B cell (primary cell): ENCODE results near the gene OTOF. TPM values are rescaled to one million over a fixed set of nuclear protein-coding genes. Genes with fewer than 3 reads are reported as not detected.

ENCODE experiments used
- ATAC-seq: fragments of 200-7000 bp; cut with Tn5 transposase; one replicate; pipeline ENCODE4 v1.10.0; 2021; ENCODE audit warnings: low read depth, mild to moderate bottlenecking, moderate number of reproducible peaks, moderate library complexity
- CTCF ChIA-PET: fragments of 350-600 bp; sonication (Branson Sonifier 250); formaldehyde crosslinking; loops from one replicate; lab custom pipeline; 2021; ENCODE audit warnings: antibody characterized with exemption, inconsistent platforms; lab: Charles Lee
- POLR2A ChIA-PET: fragments of 350-600 bp; sonication (Branson Sonifier 250); formaldehyde crosslinking; loops from one replicate; lab custom pipeline; 2021; ENCODE audit warnings: antibody characterized with exemption; lab: Charles Lee
- DNase-seq: peaks from one replicate; pipeline ENCODE4 v3.0.0; 2013
- H2AFZ ChIP-seq: 2 replicates; pipeline ENCODE4 v1.6.1; 2012; ENCODE audit warnings: mild to moderate bottlenecking, low read depth, low read length; ENCODE audit not compliant: insufficient read depth, poor library complexity, severe bottlenecking
- H3K27ac ChIP-seq, 2 donors: 1 replicate in 1 of 2; 2 replicates in 1 of 2; pipeline ENCODE4 v1.5.1; 2012 to 2013; ENCODE audit warnings: low read length in 2 of 2, mild to moderate bottlenecking in 2 of 2, moderate library complexity in 1 of 2
- H3K27me3 ChIP-seq, 4 experiments: fragments of 200-600 bp in 1 of 4; sonication (generic) in 1 of 4; replicated peaks in 1 of 4; 1 replicate in 2 of 4; 2 replicates in 2 of 4; pipeline versions ENCODE4 v1.6.1 to v1.7.0; 2013 to 2016; ENCODE audit warnings: low read length in 3 of 4, mild to moderate bottlenecking in 2 of 4, mixed read lengths in 1 of 4, moderate library complexity in 1 of 4; ENCODE audit not compliant: insufficient read depth in 4 of 4, control insufficient read depth in 3 of 4; ENCODE audit errors: control extremely low read depth in 1 of 4
- H3K36me3 ChIP-seq, 2 experiments: replicated peaks in 1 of 2; 1 replicate in 1 of 2; 2 replicates in 1 of 2; pipeline versions ENCODE4 v1.6.1 to v1.7.1; 2013; ENCODE audit warnings: low read length in 1 of 2; ENCODE audit not compliant: insufficient read depth in 2 of 2, control insufficient read depth in 1 of 2; ENCODE audit errors: control extremely low read depth in 1 of 2, extremely low read depth in 1 of 2
- H3K4me1 ChIP-seq, 2 donors: fragments of 200-600 bp in 1 of 2; sonication (generic) in 1 of 2; 1 replicate in 1 of 2; 2 replicates in 1 of 2; pipeline versions ENCODE4 v1.5.1 to v1.6.1; 2013 to 2017; ENCODE audit warnings: low read length in 2 of 2; ENCODE audit not compliant: control insufficient read depth in 2 of 2, insufficient read depth in 2 of 2
- H3K4me2 ChIP-seq: replicated peaks from 2 replicates; pipeline ENCODE3; 2012; ENCODE audit warnings: mild to moderate bottlenecking, low read depth, low read length; ENCODE audit not compliant: poor library complexity, severe bottlenecking
- H3K4me3 ChIP-seq, 5 experiments: fragments of 200-600 bp in 1 of 5; sonication (generic) in 1 of 5; 1 replicate in 3 of 5; 2 replicates in 2 of 5; pipeline versions ENCODE4 v1.5.1 to v1.7.0; 2011 to 2016; ENCODE audit warnings: low read length in 4 of 5, mild to moderate bottlenecking in 4 of 5, low read depth in 2 of 5, control low read depth in 1 of 5, moderate library complexity in 1 of 5; ENCODE audit not compliant: insufficient read depth in 1 of 5; ENCODE audit errors: control extremely low read depth in 1 of 5, extremely low read depth in 1 of 5
- H3K79me2 ChIP-seq: fragments of 200-600 bp; sonication (generic); one replicate; pipeline ENCODE4 v1.6.0; 2016; ENCODE audit warnings: low read length; ENCODE audit not compliant: control insufficient read depth, insufficient read depth
- H3K9ac ChIP-seq: fragments of 200-600 bp; sonication (generic); 2 replicates; pipeline ENCODE4 v1.6.1; 2017; ENCODE audit warnings: mild to moderate bottlenecking, low read length, moderate library complexity
- H3K9me3 ChIP-seq, 3 donors: one replicate each; pipeline versions ENCODE4 v1.6.1 to v1.7.1; 2013; ENCODE audit warnings: low read length in 2 of 3; ENCODE audit not compliant: control insufficient read depth in 2 of 3, insufficient read depth in 1 of 3; ENCODE audit errors: control extremely low read depth in 1 of 3
- H4K20me1 ChIP-seq: 2 replicates; pipeline ENCODE4 v1.6.0; 2012; ENCODE audit warnings: mild to moderate bottlenecking, low read length; ENCODE audit not compliant: insufficient read depth, control insufficient read depth, poor library complexity, severe bottlenecking
- H3K27ac Mint-ChIP-seq: one replicate; pipeline ENCODE4 v1.8.0; 2021; ENCODE audit warnings: mixed read lengths
- H3K27me3 Mint-ChIP-seq: one replicate; pipeline ENCODE4 v1.8.0; 2021; ENCODE audit warnings: mixed read lengths
- H3K4me1 Mint-ChIP-seq: one replicate; pipeline ENCODE4 v1.8.0; 2021; ENCODE audit warnings: mixed read lengths
- H3K4me3 Mint-ChIP-seq: one replicate; pipeline ENCODE4 v1.8.0; 2021; ENCODE audit warnings: mixed read lengths
- H3K9me3 Mint-ChIP-seq: one replicate; pipeline ENCODE4 v1.8.0; 2022; ENCODE audit warnings: mixed read lengths; ENCODE audit not compliant: insufficient read depth
- EZH2 ChIP-seq: IDR thresholded peaks from 2 replicates; pipeline ENCODE4 v1.6.1; 2012; ENCODE audit warnings: borderline replicate concordance, low read depth, mild to moderate bottlenecking, moderate library complexity, low read length; ENCODE audit not compliant: insufficient read depth, poor library complexity, severe bottlenecking
- WGBS: methylation state at CpG from one replicate; pipeline ENCODE4 v1.1.5; 2013; ENCODE audit warnings: missing lambda C conversion rate; ENCODE audit not compliant: insufficient coverage; 5-methylcytosine and 5-hydroxymethylcytosine counted together
- intact Hi-C: fragments of 100-400 bp; cut with micrococcal nuclease; formaldehyde crosslinking; loops from one replicate; pipeline ENCODE4 v1.10.0; 2022
- polyA plus RNA-seq: library from polyadenylated mRNA; depleted of rRNA; stranded (reverse); fragments of >200 nt; gene quantifications from 2 replicates; pipeline ENCODE4 v1.2.3, GENCODE V29; 2012
- total RNA-seq, 2 donors: library from RNA; stranded (reverse); fragments of 120-200 nt in 1 of 2; gene quantifications; 1 replicate in 1 of 2; 2 replicates in 1 of 2; pipeline versions ENCODE4 v1.2.3 to v1.2.4, GENCODE V29; 2013 to 2022
- TF ChIP-seq, protein P1 (sequence below): fragments of 200-600 bp; IDR thresholded peaks from one replicate; pipeline ENCODE4 v1.8.0; 2022; ENCODE audit warnings: antibody characterized with exemption, mild to moderate bottlenecking

The OTOF gene
- total and polyA plus RNA-seq, 2 donors (not counting 1 experiment from before 2014, with no cell fraction given) = not detected

GRCh38 chr2:26510344-26510973 lies 32.5 kb upstream of the OTOF start:
- intact Hi-C loops = no loop called here
- Mint-ChIP-seq H3K27ac (no peak overlapping the region), H3K4me3 (no peak overlapping the region), H3K27me3 (no peaks in the 10 kb centered on the region), H3K9me3 (no peaks in the 10 kb centered on the region), H3K4me1 (no peaks in the 10 kb centered on the region)
- Histone ChIP-seq H3K27me3 (no peaks in the 10 kb centered on the region), H3K36me3 (no peaks in the 10 kb centered on the region), H3K9ac (no peak overlapping the region), H3K4me1 (no peaks in the 10 kb centered on the region), H4K20me1 (no peaks in the 10 kb centered on the region), H3K79me2 (no peaks in the 10 kb centered on the region), H2AFZ (no peak overlapping the region), H3K27ac (no peak overlapping the region), H3K9me3 (no peaks in the 10 kb centered on the region), H3K4me2 (no peak overlapping the region), H3K4me3 (no peak overlapping the region)
- ATAC-seq (no peak), DNase-seq (no peak)
- CTCF ChIA-PET = no interaction called here
- WGBS = 92% methylated on average over 10 of the region's 21 CpGs
- POLR2A ChIA-PET = no interaction called here
- TF ChIP-seq EZH2 = no peak
- TF ChIP-seq, protein P1, sequence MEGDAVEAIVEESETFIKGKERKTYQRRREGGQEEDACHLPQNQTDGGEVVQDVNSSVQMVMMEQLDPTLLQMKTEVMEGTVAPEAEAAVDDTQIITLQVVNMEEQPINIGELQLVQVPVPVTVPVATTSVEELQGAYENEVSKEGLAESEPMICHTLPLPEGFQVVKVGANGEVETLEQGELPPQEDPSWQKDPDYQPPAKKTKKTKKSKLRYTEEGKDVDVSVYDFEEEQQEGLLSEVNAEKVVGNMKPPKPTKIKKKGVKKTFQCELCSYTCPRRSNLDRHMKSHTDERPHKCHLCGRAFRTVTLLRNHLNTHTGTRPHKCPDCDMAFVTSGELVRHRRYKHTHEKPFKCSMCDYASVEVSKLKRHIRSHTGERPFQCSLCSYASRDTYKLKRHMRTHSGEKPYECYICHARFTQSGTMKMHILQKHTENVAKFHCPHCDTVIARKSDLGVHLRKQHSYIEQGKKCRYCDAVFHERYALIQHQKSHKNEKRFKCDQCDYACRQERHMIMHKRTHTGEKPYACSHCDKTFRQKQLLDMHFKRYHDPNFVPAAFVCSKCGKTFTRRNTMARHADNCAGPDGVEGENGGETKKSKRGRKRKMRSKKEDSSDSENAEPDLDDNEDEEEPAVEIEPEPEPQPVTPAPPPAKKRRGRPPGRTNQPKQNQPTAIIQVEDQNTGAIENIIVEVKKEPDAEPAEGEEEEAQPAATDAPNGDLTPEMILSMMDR = no peak

DNA sequence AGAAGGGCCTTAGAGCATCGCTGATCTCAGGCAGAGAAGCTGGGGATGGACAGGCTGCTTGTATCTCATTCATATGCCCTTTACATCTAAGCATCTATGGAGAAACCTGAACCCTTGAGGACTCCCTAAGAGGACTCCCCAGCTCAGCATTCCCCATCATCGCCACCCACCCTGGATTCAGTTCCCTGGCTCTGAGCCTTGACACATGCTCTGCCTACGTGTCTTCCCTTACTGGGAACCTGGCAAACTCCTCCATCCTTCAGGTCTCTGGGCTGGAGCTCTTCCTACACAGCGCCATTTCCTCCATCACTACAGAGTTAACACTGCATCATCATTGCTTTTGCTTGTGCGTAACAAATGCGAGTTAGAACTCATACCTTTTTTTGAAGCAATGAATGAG lies 31.2 kb upstream of the OTOF start:
- Mint-ChIP-seq H3K4me3 (no peak overlapping the region), H3K27ac (no peak overlapping the region), H3K9me3 (no peaks in the 10 kb centered on the region), H3K27me3 (peaks cover 7% of the 10 kb centered on the region), H3K4me1 (no peaks in the 10 kb centered on the region)
- H3K9me3 ChIP-seq = no peaks in the 10 kb centered on the region
- ChIA-PET POLR2A (no interaction called here), CTCF (no interaction called here)
- H3K36me3 ChIP-seq = no peaks in the 10 kb centered on the region
- TF ChIP-seq EZH2 = no peak
- TF ChIP-seq, protein P1 = no peak
- no peaks in the 10 kb centered on the region for H4K20me1 ChIP-seq
- WGBS = 89% methylated on average over 6 of the region's 6 CpGs
- intact Hi-C loops = no loop called here
- H3K27ac ChIP-seq = no peak overlapping the region
- no peak for DNase-seq
- no peak overlapping the region for H3K9ac ChIP-seq
- no peak overlapping the region for H3K4me2 ChIP-seq
- H3K4me1 ChIP-seq = no peaks in the 10 kb centered on the region
- no peaks in the 10 kb centered on the region for H3K79me2 ChIP-seq
- no peak for ATAC-seq
- no peak overlapping the region for H3K4me3 ChIP-seq
- H3K27me3 ChIP-seq = peaks cover 0 to 4% (median 1%) of the 10 kb centered on the region in 4 experiments
- no peak overlapping the region for H2AFZ ChIP-seq
